Bronchial epithelial cell (primary cell): ENCODE data around the gene MYO10. TPM values are rescaled to one million over a fixed set of nuclear protein-coding genes. Genes with fewer than 3 reads are reported as not detected.
"Not testable (repeated sequence)": the region's sequence is repeated elsewhere in the genome, so short reads cannot be mapped to it uniquely, and the experiment has no call there.

ENCODE experiments used
- DNase-seq: peaks from one replicate; pipeline ENCODE4 v3.0.0-alpha.2; 2010; ENCODE audit warnings: low read depth
- FAIRE-seq: peaks from 2 replicates; lab custom pipeline; 2011; peaks lifted over from hg19 to GRCh38; lab: Jason Lieb, UNC
- H3K27me3 ChIP-seq: 2 replicates; pipeline ENCODE4 v1.5.1; 2011; ENCODE audit warnings: low read length; ENCODE audit not compliant: control insufficient read depth, insufficient read depth
- H3K36me3 ChIP-seq: 2 replicates; pipeline ENCODE4 v1.5.1; 2011; ENCODE audit warnings: low read length; ENCODE audit not compliant: control insufficient read depth, insufficient read depth
- H3K4me3 ChIP-seq: 2 replicates; pipeline ENCODE4 v1.5.1; 2011; ENCODE audit warnings: mild to moderate bottlenecking, low read depth, low read length, control low read depth
- total RNA-seq: library from RNA; depleted of rRNA; stranded (reverse); fragments of >200 nt; gene quantifications from 2 replicates; pipeline ENCODE4 v1.2.1, GENCODE V29; 2014
- TF ChIP-seq, protein P1 (sequence below): IDR thresholded peaks from 2 replicates; pipeline ENCODE4 v1.5.1; 2011; ENCODE audit warnings: mild to moderate bottlenecking, moderate library complexity, low read length, control low read depth, inconsistent platforms; ENCODE audit not compliant: insufficient read depth, severe bottlenecking

Gene MYO10
- total RNA-seq, 1 donor from 2014 or later, result 39.5 TPM

DNA sequence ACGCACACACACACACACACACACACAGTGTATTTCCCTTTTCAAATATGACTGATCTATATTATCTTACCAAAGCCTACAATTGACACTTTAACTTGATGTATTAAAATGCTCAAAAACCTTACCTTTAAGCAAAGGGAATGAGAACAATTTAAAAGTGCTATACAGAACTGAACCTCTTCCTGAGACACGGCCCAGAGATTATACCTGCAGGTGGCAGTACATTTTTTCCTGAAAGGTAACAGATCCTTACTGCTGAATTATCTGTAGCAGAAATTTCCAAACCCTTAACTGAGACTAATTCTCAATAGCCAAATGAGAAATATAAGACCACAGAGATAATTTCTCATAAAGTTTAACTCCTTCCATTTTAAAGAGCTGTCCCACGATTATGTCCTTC, 91.1 kb downstream of the MYO10 start:
- no peak for FAIRE-seq
- TF ChIP-seq, protein P1, sequence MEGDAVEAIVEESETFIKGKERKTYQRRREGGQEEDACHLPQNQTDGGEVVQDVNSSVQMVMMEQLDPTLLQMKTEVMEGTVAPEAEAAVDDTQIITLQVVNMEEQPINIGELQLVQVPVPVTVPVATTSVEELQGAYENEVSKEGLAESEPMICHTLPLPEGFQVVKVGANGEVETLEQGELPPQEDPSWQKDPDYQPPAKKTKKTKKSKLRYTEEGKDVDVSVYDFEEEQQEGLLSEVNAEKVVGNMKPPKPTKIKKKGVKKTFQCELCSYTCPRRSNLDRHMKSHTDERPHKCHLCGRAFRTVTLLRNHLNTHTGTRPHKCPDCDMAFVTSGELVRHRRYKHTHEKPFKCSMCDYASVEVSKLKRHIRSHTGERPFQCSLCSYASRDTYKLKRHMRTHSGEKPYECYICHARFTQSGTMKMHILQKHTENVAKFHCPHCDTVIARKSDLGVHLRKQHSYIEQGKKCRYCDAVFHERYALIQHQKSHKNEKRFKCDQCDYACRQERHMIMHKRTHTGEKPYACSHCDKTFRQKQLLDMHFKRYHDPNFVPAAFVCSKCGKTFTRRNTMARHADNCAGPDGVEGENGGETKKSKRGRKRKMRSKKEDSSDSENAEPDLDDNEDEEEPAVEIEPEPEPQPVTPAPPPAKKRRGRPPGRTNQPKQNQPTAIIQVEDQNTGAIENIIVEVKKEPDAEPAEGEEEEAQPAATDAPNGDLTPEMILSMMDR, result peak; percentile 16
- no peak for DNase-seq
- Histone ChIP-seq H3K4me3 (no peak overlapping the region), H3K36me3 (no peaks in the 10 kb centered on the region), H3K27me3 (no peaks in the 10 kb centered on the region)

DNA sequence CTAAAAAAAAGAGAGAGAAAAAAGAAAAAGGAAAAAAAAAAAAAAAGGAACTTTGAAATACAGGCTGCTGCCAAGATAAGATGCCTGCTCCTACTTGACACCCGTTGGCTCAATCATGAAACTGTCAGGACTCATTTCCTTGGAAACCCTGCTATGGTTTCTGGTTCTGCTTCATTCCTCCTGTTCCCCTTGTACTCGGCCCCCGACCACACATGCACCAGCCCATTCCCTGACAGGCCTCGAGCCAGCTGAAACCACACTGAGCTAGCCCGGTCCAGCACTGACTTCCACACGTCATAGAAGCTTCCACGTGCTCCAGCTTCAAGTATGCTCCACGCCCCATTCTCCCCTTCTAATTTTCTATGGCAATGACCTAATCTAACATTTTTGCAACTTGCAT, 93.2 kb downstream of the MYO10 start:
- Histone ChIP-seq H3K27me3 (no peaks in the 10 kb centered on the region), H3K36me3 (no peaks in the 10 kb centered on the region), H3K4me3 (no peak overlapping the region)
- DNase-seq (peak; percentile 73), FAIRE-seq (no peak)
- TF ChIP-seq, protein P1, result no peak

DNA sequence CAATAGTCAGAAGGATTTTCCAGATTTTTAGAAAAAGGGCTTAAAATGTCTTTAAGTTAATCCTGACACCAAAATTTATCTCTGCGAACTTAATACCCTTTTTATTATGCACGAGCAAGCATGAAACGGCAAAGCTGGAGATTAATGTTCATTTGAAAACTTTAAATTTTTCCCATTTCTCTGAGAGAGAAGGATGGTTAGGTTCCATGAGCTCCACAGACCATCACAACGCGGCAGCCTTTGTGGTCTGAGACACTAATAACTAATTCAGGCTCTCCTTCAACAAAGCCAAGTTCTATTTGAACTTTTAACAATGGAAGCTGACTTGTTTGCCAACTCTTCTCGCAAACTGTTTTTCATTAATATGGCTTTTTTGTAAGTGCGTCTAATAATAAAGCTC, 94.7 kb downstream of the MYO10 start:
- Histone ChIP-seq H3K27me3 (no peaks in the 10 kb centered on the region), H3K36me3 (peaks cover 1% of the 10 kb centered on the region), H3K4me3 (no peak overlapping the region)
- DNase-seq (no peak), FAIRE-seq (no peak)
- TF ChIP-seq, protein P1, result no peak

DNA sequence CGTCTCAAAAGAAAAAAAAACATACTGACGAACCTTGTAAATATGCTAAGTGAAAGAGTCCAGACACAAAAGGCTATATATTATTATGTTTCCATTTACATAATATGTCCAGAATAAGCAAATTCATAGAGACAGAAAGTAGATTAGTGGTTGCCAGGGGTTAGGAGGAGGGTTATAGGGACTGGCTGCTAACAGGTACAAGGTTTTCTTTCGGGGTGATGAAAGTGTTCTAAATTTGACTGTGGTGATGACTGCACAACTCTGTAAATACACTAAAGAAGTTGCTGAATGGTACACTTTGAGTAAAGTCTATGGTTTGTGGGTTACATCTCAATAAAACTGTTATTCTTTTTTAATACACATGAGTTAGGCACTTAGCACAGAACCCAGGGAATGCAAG, 98.8 kb downstream of the MYO10 start:
- TF ChIP-seq, protein P1, result no peak
- FAIRE-seq, result no peak
- Histone ChIP-seq H3K27me3 (no peaks in the 10 kb centered on the region), H3K36me3 (peaks cover 1% of the 10 kb centered on the region), H3K4me3 (no peak overlapping the region)
- no peak for DNase-seq

DNA sequence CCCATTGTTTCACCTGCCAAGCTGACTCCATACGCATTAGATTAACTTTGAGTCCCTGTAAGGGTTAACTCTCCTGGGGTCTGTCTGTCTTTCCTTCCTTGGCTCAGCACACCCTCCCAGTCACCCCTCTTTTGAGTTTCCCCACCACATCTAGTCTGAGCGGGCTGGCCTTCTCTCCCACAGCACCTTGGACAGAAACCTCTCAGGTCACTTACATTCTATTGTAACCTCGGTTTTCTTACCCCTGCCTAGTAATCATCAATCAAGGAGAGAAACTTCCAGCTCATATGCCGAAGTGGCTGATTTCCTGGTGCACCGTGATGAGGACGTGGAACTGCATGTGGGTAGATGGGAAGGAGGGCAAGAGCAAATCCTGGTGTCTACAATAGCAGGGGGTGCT, 102.1 kb downstream of the MYO10 start:
- no peak for DNase-seq
- H3K36me3 ChIP-seq, result peaks cover 1% of the 10 kb centered on the region
- TF ChIP-seq, protein P1, result no peak
- no peaks in the 10 kb centered on the region for H3K27me3 ChIP-seq
- FAIRE-seq, result no peak
- no peak overlapping the region for H3K4me3 ChIP-seq

DNA sequence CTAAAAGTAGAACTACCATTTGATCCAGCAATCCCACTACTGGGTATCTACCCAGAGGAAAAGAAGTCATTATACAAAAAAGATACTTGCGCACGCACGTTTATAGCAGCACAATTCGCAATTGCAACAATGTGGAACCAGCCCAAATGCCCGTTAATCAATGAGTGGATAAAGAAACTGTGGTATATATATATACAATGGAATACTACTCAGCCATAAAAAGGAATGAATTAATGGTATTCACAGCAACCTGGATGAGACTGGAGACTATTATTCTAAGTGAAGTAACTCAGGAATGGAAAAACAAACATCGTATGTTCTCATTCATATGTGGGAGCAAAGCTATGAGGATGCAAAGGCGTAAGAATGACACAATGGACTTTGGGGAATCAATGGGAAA, 104.8 kb downstream of the MYO10 start:
- not testable (repeated sequence) for H3K36me3 ChIP-seq, DNase-seq, FAIRE-seq, H3K4me3 ChIP-seq, H3K27me3 ChIP-seq
